H9 (cell line): ENCODE data around the gene FGFBP2. TPM values are rescaled to one million over a fixed set of nuclear protein-coding genes. Genes with fewer than 3 reads are reported as not detected.

Experiments
- DNase-seq: peaks from one replicate; pipeline ENCODE4 v3.0.0-alpha.2; 2017
- H2AFZ ChIP-seq: one replicate; pipeline ENCODE4 v1.6.1; 2013; ENCODE audit warnings: mild to moderate bottlenecking, low read length, control low read depth, moderate library complexity
- H2AK5ac ChIP-seq: 2 replicates; pipeline ENCODE4 v1.6.1; 2013; ENCODE audit warnings: low read length, control low read depth, mixed read lengths; ENCODE audit not compliant: insufficient read length
- H2BK120ac ChIP-seq: one replicate; pipeline ENCODE4 v1.6.1; 2013; ENCODE audit warnings: low read depth, mild to moderate bottlenecking, low read length, control low read depth, inconsistent platforms; ENCODE audit not compliant: poor library complexity, severe bottlenecking
- H2BK12ac ChIP-seq: 2 replicates; pipeline ENCODE4 v1.6.1; 2013; ENCODE audit warnings: low read length, control low read depth, mixed read lengths, low read depth; ENCODE audit not compliant: insufficient read length
- H2BK15ac ChIP-seq: 2 replicates; pipeline ENCODE4 v1.6.1; 2013; ENCODE audit warnings: low read depth, low read length, control low read depth
- H2BK20ac ChIP-seq: one replicate; pipeline ENCODE4 v1.6.1; 2013; ENCODE audit warnings: low read depth, mild to moderate bottlenecking, low read length, control low read depth, inconsistent platforms; ENCODE audit not compliant: poor library complexity, severe bottlenecking
- H2BK5ac ChIP-seq: 2 replicates; pipeline ENCODE4 v1.6.1; 2013; ENCODE audit warnings: low read length, control low read depth, mixed read lengths; ENCODE audit not compliant: insufficient read length
- H3K14ac ChIP-seq: 2 replicates; pipeline ENCODE4 v1.6.1; 2013; ENCODE audit warnings: low read length, control low read depth; ENCODE audit not compliant: insufficient read depth
- H3K18ac ChIP-seq: 2 replicates; pipeline ENCODE4 v1.6.1; 2013; ENCODE audit warnings: low read depth, mild to moderate bottlenecking, mixed read lengths, low read length, control low read depth; ENCODE audit not compliant: insufficient read length
- H3K23ac ChIP-seq: 2 replicates; pipeline ENCODE4 v1.6.1; 2013; ENCODE audit warnings: low read length, control low read depth, mixed read lengths, low read depth; ENCODE audit not compliant: insufficient read length
- H3K23me2 ChIP-seq: 2 replicates; pipeline ENCODE4 v1.6.1; 2013; ENCODE audit warnings: low read depth, mild to moderate bottlenecking, mixed read lengths, low read length, control low read depth; ENCODE audit not compliant: insufficient read length, poor library complexity, severe bottlenecking
- H3K27ac ChIP-seq: 2 replicates; pipeline ENCODE4 v1.5.1; 2013; ENCODE audit warnings: low read length, control low read depth, mixed read lengths, low read depth; ENCODE audit not compliant: insufficient read length
- H3K27me3 ChIP-seq: 2 replicates; pipeline ENCODE4 v1.6.1; 2013; ENCODE audit warnings: low read length, control low read depth, inconsistent platforms; ENCODE audit not compliant: insufficient read depth
- H3K4ac ChIP-seq: 2 replicates; pipeline ENCODE4 v1.6.1; 2013; ENCODE audit warnings: low read depth, mild to moderate bottlenecking, control low read depth, inconsistent platforms, low read length, moderate library complexity
- H3K4me1 ChIP-seq: 2 replicates; pipeline ENCODE4 v1.6.1; 2013; ENCODE audit warnings: low read length, control low read depth, inconsistent platforms; ENCODE audit not compliant: insufficient read depth
- H3K4me2 ChIP-seq: 2 replicates; pipeline ENCODE4 v1.6.1; 2013; ENCODE audit warnings: low read length, control low read depth, mixed read lengths; ENCODE audit not compliant: insufficient read length, insufficient read depth
- H3K56ac ChIP-seq: 2 replicates; pipeline ENCODE4 v1.6.1; 2013; ENCODE audit warnings: low read depth, mild to moderate bottlenecking, mixed read lengths, low read length, control low read depth; ENCODE audit not compliant: insufficient read length
- H3K79me1 ChIP-seq: 2 replicates; pipeline ENCODE4 v1.6.1; 2013; ENCODE audit warnings: low read depth, mild to moderate bottlenecking, moderate library complexity, low read length, control low read depth, inconsistent platforms; ENCODE audit not compliant: insufficient read depth, poor library complexity, severe bottlenecking
- H3K79me2 ChIP-seq: 2 replicates; pipeline ENCODE4 v1.6.1; 2013; ENCODE audit warnings: low read length, control low read depth, inconsistent platforms; ENCODE audit not compliant: insufficient read depth
- H3K9ac ChIP-seq: 2 replicates; pipeline ENCODE4 v1.6.1; 2013; ENCODE audit warnings: low read length, control low read depth, mixed read lengths; ENCODE audit not compliant: insufficient read length; ENCODE audit errors: extremely low read depth
- H3K9me3 ChIP-seq: one replicate; pipeline ENCODE4 v1.6.1; 2013; ENCODE audit warnings: low read depth, low read length, inconsistent platforms; ENCODE audit not compliant: control insufficient read depth
- H3T11ph ChIP-seq: one replicate; pipeline ENCODE4 v1.6.1; 2013; ENCODE audit warnings: mild to moderate bottlenecking, low read length, control low read depth, inconsistent platforms
- H4K20me1 ChIP-seq: one replicate; pipeline ENCODE4 v1.6.1; 2013; ENCODE audit not compliant: control insufficient read depth, insufficient read length, insufficient read depth
- H4K5ac ChIP-seq: 2 replicates; pipeline ENCODE4 v1.6.1; 2013; ENCODE audit warnings: low read depth, mild to moderate bottlenecking, mixed read lengths, low read length, control low read depth; ENCODE audit not compliant: insufficient read length
- H4K8ac ChIP-seq: replicated peaks from 2 replicates; pipeline ENCODE4 v1.6.1; 2013; ENCODE audit warnings: low read length, control low read depth, mixed read lengths, low read depth; ENCODE audit not compliant: insufficient read length
- H4K91ac ChIP-seq: 2 replicates; pipeline ENCODE4 v1.6.1; 2013; ENCODE audit warnings: low read depth, mild to moderate bottlenecking, moderate library complexity, mixed read lengths, low read length, control low read depth; ENCODE audit not compliant: insufficient read length
- H3K27ac Mint-ChIP-seq, 3 experiments: 2 replicates in 2 of 3; 3 replicates in 1 of 3; pipeline ENCODE4 v1.8.0; 2020 to 2021; ENCODE audit warnings: mixed read lengths in 3 of 3, mild to moderate bottlenecking in 1 of 3, moderate library complexity in 1 of 3
- H3K27me3 Mint-ChIP-seq: 2 replicates; pipeline ENCODE4 v1.8.0; 2021; ENCODE audit warnings: low read depth, mild to moderate bottlenecking, moderate library complexity, mixed read lengths
- H3K36me3 Mint-ChIP-seq, 3 experiments: 2 replicates in 2 of 3; 3 replicates in 1 of 3; pipeline ENCODE4 v1.8.0; 2020 to 2021; ENCODE audit warnings: low read depth in 3 of 3, mixed read lengths in 3 of 3; ENCODE audit not compliant: insufficient read depth in 1 of 3
- H3K4me1 Mint-ChIP-seq, 2 experiments: 2 replicates each; pipeline ENCODE4 v1.8.0; 2020; ENCODE audit warnings: mixed read lengths in 2 of 2
- H3K4me3 Mint-ChIP-seq, 2 experiments: 2 replicates in 1 of 2; 3 replicates in 1 of 2; pipeline ENCODE4 v1.8.0; 2020 to 2021; ENCODE audit warnings: mild to moderate bottlenecking in 2 of 2, mixed read lengths in 2 of 2, moderate library complexity in 1 of 2
- H3K9me3 Mint-ChIP-seq, 2 experiments: 2 replicates in 1 of 2; 3 replicates in 1 of 2; pipeline ENCODE4 v1.8.0; 2020; ENCODE audit warnings: mild to moderate bottlenecking in 2 of 2, mixed read lengths in 2 of 2, moderate library complexity in 1 of 2
- WGBS: extraction: QIAGEN DNeasy Blood & Tissue Kit; methylation state at CpG from one replicate; pipeline ENCODE4 v1.1.7; 2013; ENCODE audit warnings: missing lambda C conversion rate, low lambda C conversion rate, mixed read lengths; ENCODE audit not compliant: insufficient read length; ENCODE audit errors: extremely low coverage; 5-methylcytosine and 5-hydroxymethylcytosine counted together
- total RNA-seq: library from RNA; stranded (reverse); gene quantifications from 2 replicates; pipeline ENCODE4 v1.2.1, GENCODE V29; 2021
- TF ChIP-seq, protein P1 (sequence below): fragments of 200-600 bp; sonication (generic); conservative IDR thresholded peaks from 3 replicates; pipeline ENCODE4 v1.8.0; 2021; ENCODE audit warnings: antibody characterized with exemption, mild to moderate bottlenecking

The FGFBP2 gene
- total RNA-seq, 1 experiment from 2014 or later = not detected

DNA sequence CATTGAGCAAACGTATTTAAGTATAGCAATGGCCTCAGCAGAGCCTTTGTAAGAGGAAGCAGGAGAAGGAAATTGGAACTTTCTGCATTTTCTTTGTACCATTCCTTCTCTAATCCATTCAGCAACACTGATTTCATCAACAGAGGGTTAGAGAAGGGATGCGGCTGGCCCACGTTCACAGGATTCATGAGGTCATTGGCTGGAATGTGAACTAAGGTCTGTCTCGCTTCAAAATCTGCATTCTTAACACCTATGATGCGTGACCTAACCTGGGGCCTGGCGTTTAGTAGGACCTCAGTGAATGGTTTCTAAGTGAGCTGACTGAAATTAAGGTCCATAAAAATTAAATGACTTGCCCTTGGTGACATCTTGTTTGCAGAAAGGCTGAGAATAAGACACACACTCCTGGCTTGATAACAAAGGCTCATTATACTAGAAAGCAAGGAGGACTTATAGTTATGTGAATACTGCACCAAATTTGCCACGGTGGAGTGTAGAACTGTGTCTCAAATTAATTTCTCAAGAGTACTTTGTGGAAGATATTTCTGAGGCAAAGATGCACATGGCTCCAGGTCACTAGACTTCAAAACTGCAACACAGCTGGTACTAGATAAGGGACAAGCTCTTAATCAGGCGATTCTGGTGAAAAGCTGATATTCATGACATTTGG is 49.9 kb downstream of the FGFBP2 start:
- Histone ChIP-seq H4K91ac (no peak overlapping the region), H3T11ph (no peak overlapping the region), H3K23ac (no peak overlapping the region), H2AFZ (no peak overlapping the region), H3K56ac (no peak overlapping the region), H3K9ac (no peak overlapping the region), H2BK20ac (no peak overlapping the region), H3K18ac (no peak overlapping the region), H2AK5ac (no peak overlapping the region), H3K27ac (no peak overlapping the region), H4K20me1 (no peaks in the 10 kb centered on the region), H4K5ac (no peak overlapping the region), H3K4me1 (no peaks in the 10 kb centered on the region), H3K23me2 (no peaks in the 10 kb centered on the region), H3K4ac (no peak overlapping the region), H2BK5ac (no peak overlapping the region), H3K79me2 (no peaks in the 10 kb centered on the region), H3K14ac (no peak overlapping the region), H3K4me2 (no peak overlapping the region), H2BK120ac (no peak overlapping the region), H3K27me3 (no peaks in the 10 kb centered on the region), H2BK15ac (no peak overlapping the region), H2BK12ac (no peak overlapping the region), H3K9me3 (peaks cover 11% of the 10 kb centered on the region), H4K8ac (no peak overlapping the region), H3K79me1 (no peaks in the 10 kb centered on the region)
- TF ChIP-seq, protein P1, sequence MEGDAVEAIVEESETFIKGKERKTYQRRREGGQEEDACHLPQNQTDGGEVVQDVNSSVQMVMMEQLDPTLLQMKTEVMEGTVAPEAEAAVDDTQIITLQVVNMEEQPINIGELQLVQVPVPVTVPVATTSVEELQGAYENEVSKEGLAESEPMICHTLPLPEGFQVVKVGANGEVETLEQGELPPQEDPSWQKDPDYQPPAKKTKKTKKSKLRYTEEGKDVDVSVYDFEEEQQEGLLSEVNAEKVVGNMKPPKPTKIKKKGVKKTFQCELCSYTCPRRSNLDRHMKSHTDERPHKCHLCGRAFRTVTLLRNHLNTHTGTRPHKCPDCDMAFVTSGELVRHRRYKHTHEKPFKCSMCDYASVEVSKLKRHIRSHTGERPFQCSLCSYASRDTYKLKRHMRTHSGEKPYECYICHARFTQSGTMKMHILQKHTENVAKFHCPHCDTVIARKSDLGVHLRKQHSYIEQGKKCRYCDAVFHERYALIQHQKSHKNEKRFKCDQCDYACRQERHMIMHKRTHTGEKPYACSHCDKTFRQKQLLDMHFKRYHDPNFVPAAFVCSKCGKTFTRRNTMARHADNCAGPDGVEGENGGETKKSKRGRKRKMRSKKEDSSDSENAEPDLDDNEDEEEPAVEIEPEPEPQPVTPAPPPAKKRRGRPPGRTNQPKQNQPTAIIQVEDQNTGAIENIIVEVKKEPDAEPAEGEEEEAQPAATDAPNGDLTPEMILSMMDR = no peak
- Mint-ChIP-seq H3K9me3 (peaks cover 9 to 10% of the 10 kb centered on the region in 2 experiments), H3K4me1 (peaks cover 0 to 2% of the 10 kb centered on the region in 2 experiments; a peak in 1 of 4 replicates), H3K27ac (no peak overlapping the region), H3K27me3 (no peaks in the 10 kb centered on the region; the same call in none of the 2 replicates), H3K4me3 (no peak overlapping the region), H3K36me3 (peaks cover 0 to 10% (median 6%) of the 10 kb centered on the region in 3 experiments; a peak in 6 of 7 replicates)
- DNase-seq = no peak
- no CpG with 5 or more reads among the region's 8 CpGs for WGBS
